OCI-LY1 (cell line): ENCODE data around the gene STK16.

Experiments
- H2AFZ ChIP-seq: fragments of 200-600 bp; sonication (generic), shearing (Covaris generic); 2 replicates; pipeline ENCODE4 v1.6.0; 2014; ENCODE audit warnings: antibody characterized with exemption, mild to moderate bottlenecking, low read length
- H3F3A ChIP-seq: fragments of 200-600 bp; sonication (generic), shearing (Covaris generic); 2 replicates; pipeline ENCODE4 v1.6.0; 2014; ENCODE audit warnings: mild to moderate bottlenecking, antibody characterized with exemption, low read length, moderate library complexity; ENCODE audit not compliant: insufficient read depth
- H3K27ac ChIP-seq: fragments of 200-600 bp; sonication (generic); 2 replicates; pipeline ENCODE4 v1.5.1; 2014; ENCODE audit warnings: low read length, mixed run types, mild to moderate bottlenecking, low read depth; ENCODE audit not compliant: poor library complexity, severe bottlenecking
- H3K27me3 ChIP-seq: fragments of 200-600 bp; sonication (generic); 2 replicates; pipeline ENCODE4 v1.6.0; 2014; ENCODE audit warnings: antibody characterized with exemption, mild to moderate bottlenecking, low read length, moderate library complexity; ENCODE audit not compliant: insufficient read depth
- H3K36me3 ChIP-seq: fragments of 200-600 bp; sonication (generic); 2 replicates; pipeline ENCODE4 v1.6.1; 2014; ENCODE audit warnings: mild to moderate bottlenecking, antibody characterized with exemption, low read length, moderate library complexity, mixed read lengths; ENCODE audit not compliant: insufficient read depth
- H3K4me1 ChIP-seq: fragments of 200-600 bp; sonication (generic); 2 replicates; pipeline ENCODE4 v1.5.1; 2014; ENCODE audit warnings: mild to moderate bottlenecking, low read length, moderate library complexity; ENCODE audit not compliant: insufficient read depth, severe bottlenecking
- H3K4me2 ChIP-seq: fragments of 200-600 bp; sonication (generic), shearing (Covaris generic); 2 replicates; pipeline ENCODE4 v1.6.1; 2014; ENCODE audit warnings: low read length
- H3K4me3 ChIP-seq: fragments of 200-600 bp; sonication (generic); 2 replicates; pipeline ENCODE4 v1.5.1; 2014; ENCODE audit warnings: low read length, low read depth, mild to moderate bottlenecking, mixed read lengths; ENCODE audit not compliant: poor library complexity, severe bottlenecking
- H3K79me2 ChIP-seq: fragments of 200-600 bp; shearing (Covaris generic); 2 replicates; pipeline ENCODE4 v1.6.1; 2016; ENCODE audit warnings: mixed run types, low read length, mixed read lengths; ENCODE audit not compliant: insufficient read depth
- H3K9ac ChIP-seq: fragments of 200-600 bp; sonication (generic), shearing (Covaris generic); 2 replicates; pipeline ENCODE4 v1.6.1; 2014; ENCODE audit warnings: mild to moderate bottlenecking, low read length, mixed read lengths
- H3K9me2 ChIP-seq: fragments of 200-600 bp; sonication (generic), shearing (Covaris generic); 2 replicates; pipeline ENCODE4 v1.6.1; 2014; ENCODE audit warnings: low read depth, mild to moderate bottlenecking, low read length, mixed read lengths
- H3K9me3 ChIP-seq: fragments of 200-600 bp; shearing (Covaris generic); 2 replicates; pipeline ENCODE4 v1.6.1; 2014; ENCODE audit warnings: low read length, mixed read lengths
- H4K20me1 ChIP-seq: fragments of 200-600 bp; sonication (generic), shearing (Covaris generic); 2 replicates; pipeline ENCODE4 v1.6.0; 2016; ENCODE audit warnings: mild to moderate bottlenecking, low read length; ENCODE audit not compliant: insufficient read depth
- EZH2 ChIP-seq: fragments of 200-600 bp; sonication (generic), shearing (Covaris generic); IDR thresholded peaks from 2 replicates; pipeline ENCODE4 v1.8.0; 2017; ENCODE audit warnings: borderline replicate concordance, mixed run types, mild to moderate bottlenecking, antibody characterized with exemption, low read length, moderate library complexity, mixed read lengths
- TF ChIP-seq, protein P1 (sequence below): fragments of 200-600 bp; sonication (generic), shearing (Covaris generic); IDR thresholded peaks from 2 replicates; pipeline ENCODE4 v1.5.1; 2017; ENCODE audit warnings: mild to moderate bottlenecking, antibody characterized with exemption, low read length, moderate library complexity, mixed read lengths

STK16 gene

DNA sequence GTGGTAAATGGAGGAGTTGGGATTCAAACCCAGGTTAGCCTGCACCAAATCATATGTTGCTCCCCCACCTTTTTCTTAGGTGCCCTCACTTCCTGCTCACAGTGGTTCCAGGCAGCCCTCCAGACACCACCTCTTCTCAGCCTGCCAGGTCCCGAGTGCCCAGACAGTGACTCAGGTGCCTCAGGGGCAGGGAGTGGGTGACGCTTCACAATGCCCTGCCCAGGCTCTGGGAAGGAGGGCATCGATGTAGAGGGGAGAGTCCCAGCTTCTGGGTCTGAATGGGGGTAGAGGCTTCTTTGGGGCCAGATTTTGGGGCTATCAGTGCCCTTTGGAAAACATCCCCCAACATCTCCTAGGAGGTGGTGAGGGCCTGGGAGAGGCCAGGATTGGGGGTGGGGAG is 28.7 kb downstream of the STK16 start:
- Histone ChIP-seq H3K9ac (peak overlapping the region; percentile 1; the same call in 1 of the 2 replicates), H4K20me1 (no peaks in the 10 kb centered on the region), H3K4me1 (peaks cover 44% of the 10 kb centered on the region), H2AFZ (no peak overlapping the region), H3K36me3 (no peaks in the 10 kb centered on the region), H3K4me3 (peak overlapping the region; percentile 79), H3K27ac (peak overlapping the region; percentile 5), H3F3A (no peaks in the 10 kb centered on the region), H3K4me2 (peak overlapping the region; percentile 95; the same call in 1 of the 2 replicates), H3K79me2 (peaks cover 18% of the 10 kb centered on the region), H3K27me3 (no peaks in the 10 kb centered on the region), H3K9me2 (no peaks in the 10 kb centered on the region), H3K9me3 (no peaks in the 10 kb centered on the region)
- TF ChIP-seq, protein P1, sequence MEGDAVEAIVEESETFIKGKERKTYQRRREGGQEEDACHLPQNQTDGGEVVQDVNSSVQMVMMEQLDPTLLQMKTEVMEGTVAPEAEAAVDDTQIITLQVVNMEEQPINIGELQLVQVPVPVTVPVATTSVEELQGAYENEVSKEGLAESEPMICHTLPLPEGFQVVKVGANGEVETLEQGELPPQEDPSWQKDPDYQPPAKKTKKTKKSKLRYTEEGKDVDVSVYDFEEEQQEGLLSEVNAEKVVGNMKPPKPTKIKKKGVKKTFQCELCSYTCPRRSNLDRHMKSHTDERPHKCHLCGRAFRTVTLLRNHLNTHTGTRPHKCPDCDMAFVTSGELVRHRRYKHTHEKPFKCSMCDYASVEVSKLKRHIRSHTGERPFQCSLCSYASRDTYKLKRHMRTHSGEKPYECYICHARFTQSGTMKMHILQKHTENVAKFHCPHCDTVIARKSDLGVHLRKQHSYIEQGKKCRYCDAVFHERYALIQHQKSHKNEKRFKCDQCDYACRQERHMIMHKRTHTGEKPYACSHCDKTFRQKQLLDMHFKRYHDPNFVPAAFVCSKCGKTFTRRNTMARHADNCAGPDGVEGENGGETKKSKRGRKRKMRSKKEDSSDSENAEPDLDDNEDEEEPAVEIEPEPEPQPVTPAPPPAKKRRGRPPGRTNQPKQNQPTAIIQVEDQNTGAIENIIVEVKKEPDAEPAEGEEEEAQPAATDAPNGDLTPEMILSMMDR, result no peak
- no peak for TF ChIP-seq EZH2

- H3K27ac ChIP-seq, result peak overlapping the region; percentile 5
- H3K9me3 ChIP-seq, result no peaks in the 10 kb centered on the region
- peak overlapping the region; percentile 95; the same call in 1 of the 2 replicates for H3K4me2 ChIP-seq
- H3K4me3 ChIP-seq, result peak overlapping the region; percentile 79
- H3K79me2 ChIP-seq, result peaks cover 18% of the 10 kb centered on the region
- no peak for TF ChIP-seq EZH2
- TF ChIP-seq, protein P1, result no peak
- peak overlapping the region; percentile 1; the same call in 1 of the 2 replicates for H3K9ac ChIP-seq
- no peaks in the 10 kb centered on the region for H3K27me3 ChIP-seq
- no peaks in the 10 kb centered on the region for H4K20me1 ChIP-seq
- peaks cover 45% of the 10 kb centered on the region for H3K4me1 ChIP-seq
- H3F3A ChIP-seq, result no peaks in the 10 kb centered on the region
- no peak overlapping the region for H2AFZ ChIP-seq
- no peaks in the 10 kb centered on the region for H3K9me2 ChIP-seq
- H3K36me3 ChIP-seq, result no peaks in the 10 kb centered on the region
Measured at GRCh38 chr2:219274361-219274921, 29.2 kb downstream of the STK16 start.

DNA sequence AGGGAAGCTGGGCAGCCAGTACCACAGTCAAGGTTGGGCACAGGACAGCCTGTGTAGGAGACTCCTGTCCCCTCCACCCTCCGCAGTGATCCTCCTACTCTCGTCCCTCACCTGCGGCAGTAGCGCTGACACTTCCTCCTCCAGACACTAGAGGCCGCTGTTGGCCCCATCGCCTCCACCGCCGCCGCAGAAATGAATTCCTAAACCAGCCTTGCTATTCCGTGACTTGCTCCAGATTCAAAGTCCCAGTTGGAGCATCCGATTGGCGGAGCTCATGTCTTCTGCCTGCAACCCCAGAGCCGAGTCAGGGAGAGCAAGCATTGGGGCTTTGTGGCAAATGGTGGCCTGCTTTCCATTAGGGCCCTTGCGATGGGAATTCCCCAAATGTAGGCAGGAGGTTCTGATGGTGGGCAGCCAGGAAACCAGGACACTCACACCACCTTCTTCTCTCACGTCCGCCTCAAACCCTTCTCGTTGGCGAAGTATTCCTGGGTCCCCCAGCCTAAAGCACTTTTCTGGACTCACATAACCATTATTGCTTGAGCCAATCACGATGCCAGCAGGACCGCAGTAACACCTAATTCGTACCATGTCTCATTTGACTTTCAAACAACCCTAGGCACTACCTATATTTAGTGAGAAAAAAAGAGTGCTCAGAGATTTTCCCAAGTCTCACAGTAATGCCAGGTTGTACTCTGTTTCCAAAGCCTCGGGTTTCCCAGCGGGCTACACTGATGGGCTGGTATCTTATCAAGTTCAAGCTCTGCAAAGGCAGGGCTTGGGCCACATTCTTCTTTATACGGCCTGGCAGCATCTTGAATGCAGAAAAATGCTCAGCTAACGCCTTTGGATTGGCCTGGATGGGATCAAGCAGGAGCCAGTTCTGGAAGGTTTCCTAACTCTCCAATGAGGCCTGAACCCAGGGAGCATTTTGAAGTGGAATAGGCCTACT is 32.7 kb downstream of the STK16 start:
- Histone ChIP-seq H3F3A (no peaks in the 10 kb centered on the region), H3K4me2 (peak overlapping the region; percentile 95), H3K9ac (peak overlapping the region; percentile 90), H3K27me3 (no peaks in the 10 kb centered on the region), H3K79me2 (peaks cover 18% of the 10 kb centered on the region), H3K36me3 (peaks cover 20% of the 10 kb centered on the region; the same call in 1 of the 2 replicates), H4K20me1 (no peaks in the 10 kb centered on the region), H3K9me3 (no peaks in the 10 kb centered on the region), H3K9me2 (no peaks in the 10 kb centered on the region), H3K4me1 (peaks cover 67% of the 10 kb centered on the region), H3K27ac (peak overlapping the region; percentile 99), H2AFZ (no peak overlapping the region; the same call in 1 of the 2 replicates), H3K4me3 (peak overlapping the region; percentile 79)
- no peak for TF ChIP-seq EZH2
- TF ChIP-seq, protein P1, result peak; percentile 98
